IMR-90 (cell line): Measurements from ENCODE around the gene PCDHA1. TPM values are rescaled to one million over a fixed set of nuclear protein-coding genes. Genes with fewer than 3 reads are reported as not detected.
A peak's percentile ranks its signal among the peaks of the same experiment; 100 is the strongest.

Source experiments
- ATAC-seq: fragments of 200-7000 bp; cut with Tn5 transposase; 2 replicates; pipeline ENCODE4 v1.9.1; 2020; ENCODE audit warnings: low read depth, mild to moderate bottlenecking, moderate library complexity
- BruUV-seq: library from RNA; stranded (reverse); fragments of 400-500 nt; replicated peaks from 2 replicates; lab custom pipeline; 2021; lab: Mats Ljungman, UMichigan
- CTCF ChIA-PET: fragments of 300-600 bp; formaldehyde crosslinking; extraction: SDS; loops from one replicate; lab custom pipeline; 2021; ENCODE audit warnings: antibody characterized with exemption; lab: Yijun Ruan, JAX
- POLR2A ChIA-PET: fragments of 300-600 bp; sonication (Branson Sonifier 250); formaldehyde crosslinking; loops from one replicate; lab custom pipeline; 2022; ENCODE audit warnings: antibody characterized with exemption; ENCODE audit not compliant: unreplicated experiment; lab: Charles Lee
- DNase-seq: peaks from one replicate; pipeline ENCODE4 v3.0.0; 2013
- H2AFZ ChIP-seq: replicated peaks from 2 replicates; pipeline ENCODE3; 2013; ENCODE audit warnings: low read length, mild to moderate bottlenecking; ENCODE audit not compliant: poor library complexity
- H2AK5ac ChIP-seq: 2 replicates; pipeline ENCODE4 v1.6.1; 2013; ENCODE audit warnings: low read depth, low read length, inconsistent platforms
- H2AK9ac ChIP-seq: replicated peaks from 2 replicates; pipeline ENCODE3; 2013; ENCODE audit warnings: mild to moderate bottlenecking, low read depth, low read length, moderate library complexity; ENCODE audit not compliant: poor library complexity
- H2BK120ac ChIP-seq: 2 replicates; pipeline ENCODE4 v1.6.1; 2013; ENCODE audit warnings: low read depth, low read length, inconsistent platforms
- H2BK15ac ChIP-seq: 3 replicates; pipeline ENCODE4 v1.6.1; 2013; ENCODE audit warnings: low read depth, low read length, inconsistent platforms
- H2BK20ac ChIP-seq: 2 replicates; pipeline ENCODE4 v1.6.1; 2013; ENCODE audit warnings: low read depth, mild to moderate bottlenecking, inconsistent platforms, low read length, moderate library complexity
- H2BK5ac ChIP-seq: 2 replicates; pipeline ENCODE4 v1.6.1; 2013; ENCODE audit warnings: mild to moderate bottlenecking, low read depth, low read length, inconsistent platforms; ENCODE audit not compliant: poor library complexity, severe bottlenecking
- H3K14ac ChIP-seq: replicated peaks from 2 replicates; pipeline ENCODE4 v1.6.1; 2013; ENCODE audit warnings: low read depth, low read length, inconsistent platforms
- H3K18ac ChIP-seq: 2 replicates; pipeline ENCODE4 v1.6.1; 2013; ENCODE audit warnings: low read depth, low read length, control low read depth
- H3K23ac ChIP-seq: 2 replicates; pipeline ENCODE4 v1.6.1; 2013; ENCODE audit warnings: low read depth, low read length, inconsistent platforms
- H3K27ac ChIP-seq: 2 replicates; pipeline ENCODE4 v1.5.1; 2013; ENCODE audit warnings: mild to moderate bottlenecking, control low read depth, low read length; ENCODE audit not compliant: insufficient read depth
- H3K27me3 ChIP-seq: 2 replicates; pipeline ENCODE4 v1.6.1; 2013; ENCODE audit warnings: low read length; ENCODE audit not compliant: control insufficient read depth, insufficient read depth
- H3K36me3 ChIP-seq: 2 replicates; pipeline ENCODE4 v1.6.1; 2013; ENCODE audit warnings: low read length, mixed read lengths; ENCODE audit not compliant: control insufficient read depth, insufficient read depth
- H3K4ac ChIP-seq: 2 replicates; pipeline ENCODE4 v1.6.1; 2013; ENCODE audit warnings: low read depth, low read length, inconsistent platforms
- H3K4me1 ChIP-seq: 2 replicates; pipeline ENCODE4 v1.6.1; 2013; ENCODE audit warnings: low read length, mixed read lengths; ENCODE audit not compliant: control insufficient read depth, insufficient read depth
- H3K4me2 ChIP-seq: 2 replicates; pipeline ENCODE4 v1.6.1; 2013; ENCODE audit warnings: low read depth, mild to moderate bottlenecking, control low read depth, low read length, moderate library complexity
- H3K4me3 ChIP-seq: 2 replicates; pipeline ENCODE4 v1.5.1; 2013; ENCODE audit warnings: low read depth, mild to moderate bottlenecking, control low read depth, low read length, moderate library complexity; ENCODE audit not compliant: insufficient read depth
- H3K56ac ChIP-seq: 2 replicates; pipeline ENCODE4 v1.6.1; 2013; ENCODE audit warnings: low read length, inconsistent platforms; ENCODE audit not compliant: insufficient read depth; ENCODE audit errors: extremely low read depth
- H3K79me1 ChIP-seq, 2 experiments: 2 replicates each; pipeline ENCODE4 v1.6.1; 2013; ENCODE audit warnings: low read length in 2 of 2, inconsistent platforms in 1 of 2, low read depth in 1 of 2
- H3K9ac ChIP-seq: 2 replicates; pipeline ENCODE4 v1.6.1; 2013; ENCODE audit warnings: low read depth, low read length, control low read depth
- H3K9me1 ChIP-seq: 2 replicates; pipeline ENCODE4 v1.6.1; 2013; ENCODE audit warnings: low read length, inconsistent platforms; ENCODE audit not compliant: insufficient read depth
- H3K9me3 ChIP-seq: 2 replicates; pipeline ENCODE4 v1.6.1; 2013; ENCODE audit warnings: low read length; ENCODE audit not compliant: control insufficient read depth, insufficient read depth
- H4K20me1 ChIP-seq: 2 replicates; pipeline ENCODE4 v1.6.1; 2013; ENCODE audit warnings: low read length, inconsistent platforms; ENCODE audit not compliant: insufficient read depth
- H4K5ac ChIP-seq: 2 replicates; pipeline ENCODE4 v1.6.1; 2013; ENCODE audit warnings: mild to moderate bottlenecking, low read depth, low read length, control low read depth
- H4K8ac ChIP-seq, 2 experiments: 2 replicates each; pipeline ENCODE4 v1.6.1; 2013; ENCODE audit warnings: low read depth in 2 of 2, low read length in 2 of 2, control low read depth in 1 of 2, inconsistent platforms in 1 of 2
- H4K91ac ChIP-seq: 2 replicates; pipeline ENCODE4 v1.6.1; 2013; ENCODE audit warnings: low read depth, low read length, inconsistent platforms; ENCODE audit not compliant: insufficient read depth
- CHD1 ChIP-seq: IDR thresholded peaks from 2 replicates; pipeline ENCODE4 v1.6.1; 2012; ENCODE audit warnings: low read depth, low read length, improper control_type of control experiment
- FOS ChIP-seq: fragments of 150-350 bp; IDR thresholded peaks from 2 replicates; pipeline ENCODE4 v1.6.1; 2016; ENCODE audit warnings: low read depth, low read length
- MAFK ChIP-seq: IDR thresholded peaks from 2 replicates; pipeline ENCODE4 v1.6.1; 2012; ENCODE audit warnings: low read depth, low read length, improper control_type of control experiment
- USF2 ChIP-seq: fragments of 150-350 bp; IDR thresholded peaks from 2 replicates; pipeline ENCODE4 v1.6.1; 2017; ENCODE audit warnings: mild to moderate bottlenecking, antibody characterized with exemption, low read length, low read depth
- WGBS, 2 experiments: methylation state at CpG; one replicate each; pipeline versions ENCODE4 v1.1.5 to v1.1.7; 2013; ENCODE audit warnings: missing lambda C conversion rate in 2 of 2; ENCODE audit not compliant: insufficient read length in 1 of 2; ENCODE audit errors: extremely low coverage in 2 of 2; 5-methylcytosine and 5-hydroxymethylcytosine counted together
- dilution Hi-C: fragments of 300-500 bp; cut with HindIII; formaldehyde crosslinking; loops from one replicate; pipeline ENCODE4 v1.14.3; 2018; ENCODE audit warnings: low sequenced_read_pairs; ENCODE audit not compliant: unreplicated experiment
- in situ Hi-C: fragments of 300-500 bp; cut with MboI; formaldehyde crosslinking; loops from 3 replicates; pipeline ENCODE4 v1.14.3; 2019; ENCODE audit warnings: low sequenced_read_pairs, inconsistent platforms, mixed read lengths
- intact Hi-C: fragments of 100-400 bp; cut with micrococcal nuclease; formaldehyde crosslinking; loops from 2 replicates; pipeline ENCODE4 v1.10.0; 2022
- polyA plus RNA-seq, 3 experiments: library from polyadenylated mRNA; depleted of rRNA; stranded (reverse); fragments of >200 nt; gene quantifications; 2 replicates each; pipeline ENCODE4 v1.2.3, GENCODE V29; 2012; ENCODE audit warnings: low replicate concordance in 1 of 3
- total RNA-seq: library from RNA; depleted of rRNA; stranded (reverse); fragments of >200 nt; gene quantifications from 2 replicates; pipeline ENCODE4 v1.2.3, GENCODE V29; 2012
- TF ChIP-seq, protein P1 (sequence below): conservative IDR thresholded peaks from 2 replicates; pipeline ENCODE4 v1.5.1; 2012; ENCODE audit warnings: mild to moderate bottlenecking, low read depth, low read length, improper control_type of control experiment

Gene PCDHA1
- total and polyA plus RNA-seq, 2 of the 4 experiments (the other 2 are of a cell fraction): under 0.01 to 0.05 TPM

- Histone ChIP-seq H3K36me3 (no peaks in the 10 kb centered on the region), H2AK5ac (no peak within 1 kb of the TSS), H2AK9ac (no peak within 1 kb of the TSS), H4K91ac (no peak within 1 kb of the TSS), H3K14ac (no peak within 1 kb of the TSS), H3K27ac (no peak within 1 kb of the TSS), H3K9me1 (no peaks in the 10 kb centered on the region), H2BK20ac (no peak within 1 kb of the TSS), H3K9ac (no peak within 1 kb of the TSS), H2AFZ (peak within 1 kb of the TSS; percentile 63), H3K79me1 (no peaks in the 10 kb centered on the region), H3K4me2 (no peak within 1 kb of the TSS), H2BK15ac (no peak within 1 kb of the TSS), H3K4me3 (0 out of 2 replicates have a peak within 1 kb of the TSS, but pooled peaks have one; percentile 7), H3K18ac (no peak within 1 kb of the TSS), H3K4ac (no peak within 1 kb of the TSS), H2BK120ac (no peak within 1 kb of the TSS), H4K5ac (no peak within 1 kb of the TSS), H3K4me1 (no peaks in the 10 kb centered on the region), H3K9me3 (peaks cover 33% of the 10 kb centered on the region), H4K8ac (no peak within 1 kb of the TSS), H2BK5ac (no peak within 1 kb of the TSS), H4K20me1 (no peaks in the 10 kb centered on the region), H3K56ac (no peak within 1 kb of the TSS), H3K23ac (no peak within 1 kb of the TSS), H3K27me3 (no peaks in the 10 kb centered on the region)
- BruUV-seq: no TSS peak
- no peak for DNase-seq
- no peak for ATAC-seq
- in situ Hi-C loops (no loop called here), dilution Hi-C loops (no loop called here), intact Hi-C loops (no loop called here)
- ChIA-PET POLR2A (no interaction called here), CTCF (no interaction called here)
- 2% methylated on average over 57 of the region's 80 CpGs; no CpG with 5 or more reads in 1 of the 2 experiments for WGBS, 2 experiments
- TF ChIP-seq USF2 (no peak), CHD1 (no peak), MAFK (no peak), FOS (no peak)
- TF ChIP-seq, protein P1, sequence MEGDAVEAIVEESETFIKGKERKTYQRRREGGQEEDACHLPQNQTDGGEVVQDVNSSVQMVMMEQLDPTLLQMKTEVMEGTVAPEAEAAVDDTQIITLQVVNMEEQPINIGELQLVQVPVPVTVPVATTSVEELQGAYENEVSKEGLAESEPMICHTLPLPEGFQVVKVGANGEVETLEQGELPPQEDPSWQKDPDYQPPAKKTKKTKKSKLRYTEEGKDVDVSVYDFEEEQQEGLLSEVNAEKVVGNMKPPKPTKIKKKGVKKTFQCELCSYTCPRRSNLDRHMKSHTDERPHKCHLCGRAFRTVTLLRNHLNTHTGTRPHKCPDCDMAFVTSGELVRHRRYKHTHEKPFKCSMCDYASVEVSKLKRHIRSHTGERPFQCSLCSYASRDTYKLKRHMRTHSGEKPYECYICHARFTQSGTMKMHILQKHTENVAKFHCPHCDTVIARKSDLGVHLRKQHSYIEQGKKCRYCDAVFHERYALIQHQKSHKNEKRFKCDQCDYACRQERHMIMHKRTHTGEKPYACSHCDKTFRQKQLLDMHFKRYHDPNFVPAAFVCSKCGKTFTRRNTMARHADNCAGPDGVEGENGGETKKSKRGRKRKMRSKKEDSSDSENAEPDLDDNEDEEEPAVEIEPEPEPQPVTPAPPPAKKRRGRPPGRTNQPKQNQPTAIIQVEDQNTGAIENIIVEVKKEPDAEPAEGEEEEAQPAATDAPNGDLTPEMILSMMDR: no peak
Observed at GRCh38 chr5:140966293-140967225, 180.6 kb downstream of the PCDHA1 start, which contains the start of gene PCDHAC2. Gene PCDHAC2 (plus strand): TSS chr5:140966476. CDS start chr5:140966767, 291 bp downstream.
